ENCODE measurements around the gene LRRC34. TPM values are rescaled to one million over a fixed set of nuclear protein-coding genes. Genes with fewer than 3 reads are reported as not detected.

LRRC34 gene
- total and polyA plus RNA-seq, 4 donors = 0.22 to 2.8 (median 0.85) TPM

DNA sequence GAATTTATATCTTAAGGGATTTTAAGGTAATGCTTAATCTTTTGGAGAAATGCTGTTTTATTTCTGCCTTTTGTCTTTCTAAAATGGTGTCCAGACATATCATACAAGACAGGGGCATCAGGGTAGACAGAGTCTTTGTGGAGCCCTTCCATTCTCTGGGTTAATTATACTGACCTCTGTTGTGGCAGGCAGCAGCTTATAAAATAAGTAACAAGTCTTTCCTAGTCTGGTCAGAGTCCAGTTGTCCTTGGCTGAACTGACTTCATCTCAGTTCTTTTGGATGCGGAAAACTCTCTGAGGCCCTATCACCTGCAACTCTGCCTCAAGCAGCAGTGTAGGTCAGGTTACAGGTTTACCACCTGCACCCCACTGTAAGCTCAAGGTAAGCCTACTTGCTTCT, 20.3 kb downstream of the LRRC34 start:
- Histone ChIP-seq H3K27ac (ENCODE audit: low read depth in 1 of 2, low read length in 2 of 2) (no peak overlapping the region), H3K4me1 (ENCODE audit: control insufficient read depth in 4 of 4, insufficient read depth in 4 of 4, low read length in 3 of 4) (no peaks in the 10 kb centered on the region), H3K36me3 (ENCODE audit: control insufficient read depth in 4 of 4, insufficient read depth in 3 of 4, low read depth in 1 of 4, low read length in 3 of 4) (peaks cover 0 to 11% (median 4%) of the 10 kb centered on the region in 4 donors), H3K4me3 (ENCODE audit: low read depth in 1 of 3, low read length in 3 of 3) (no peak overlapping the region), H3K9ac (ENCODE audit: low read depth in 1 of 2, low read length in 2 of 2) (no peak overlapping the region), H3K27me3 (ENCODE audit: control insufficient read depth in 4 of 4, insufficient read depth in 4 of 4, low read length in 3 of 4) (no peaks in the 10 kb centered on the region), H3K9me3 (ENCODE audit: control insufficient read depth in 4 of 4, low read length in 3 of 4) (no peaks in the 10 kb centered on the region)
- no peak for DNase-seq (ENCODE audit: low spot score)
- WGBS = 99% methylated on average over 1 of the region's 1 CpG
- TF ChIP-seq, protein P1, sequence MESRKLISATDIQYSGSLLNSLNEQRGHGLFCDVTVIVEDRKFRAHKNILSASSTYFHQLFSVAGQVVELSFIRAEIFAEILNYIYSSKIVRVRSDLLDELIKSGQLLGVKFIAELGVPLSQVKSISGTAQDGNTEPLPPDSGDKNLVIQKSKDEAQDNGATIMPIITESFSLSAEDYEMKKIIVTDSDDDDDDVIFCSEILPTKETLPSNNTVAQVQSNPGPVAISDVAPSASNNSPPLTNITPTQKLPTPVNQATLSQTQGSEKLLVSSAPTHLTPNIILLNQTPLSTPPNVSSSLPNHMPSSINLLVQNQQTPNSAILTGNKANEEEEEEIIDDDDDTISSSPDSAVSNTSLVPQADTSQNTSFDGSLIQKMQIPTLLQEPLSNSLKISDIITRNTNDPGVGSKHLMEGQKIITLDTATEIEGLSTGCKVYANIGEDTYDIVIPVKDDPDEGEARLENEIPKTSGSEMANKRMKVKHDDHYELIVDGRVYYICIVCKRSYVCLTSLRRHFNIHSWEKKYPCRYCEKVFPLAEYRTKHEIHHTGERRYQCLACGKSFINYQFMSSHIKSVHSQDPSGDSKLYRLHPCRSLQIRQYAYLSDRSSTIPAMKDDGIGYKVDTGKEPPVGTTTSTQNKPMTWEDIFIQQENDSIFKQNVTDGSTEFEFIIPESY (IDR thresholded peaks at IDR 0.05) = no peak
- TF ChIP-seq GABPA (IDR thresholded peaks at IDR 0.05 in 1 of 2, conservative IDR thresholded peaks at IDR 0.05 in 1 of 2) (no peak), FOXA1 (IDR thresholded peaks at IDR 0.05) (no peak), FOXA2 (IDR thresholded peaks at IDR 0.05) (no peak), JUND (IDR thresholded peaks at IDR 0.05) (no peak), RAD21 (IDR thresholded peaks at IDR 0.05) (no peak), MAX (IDR thresholded peaks at IDR 0.05) (no peak)
- TF ChIP-seq, protein P2, sequence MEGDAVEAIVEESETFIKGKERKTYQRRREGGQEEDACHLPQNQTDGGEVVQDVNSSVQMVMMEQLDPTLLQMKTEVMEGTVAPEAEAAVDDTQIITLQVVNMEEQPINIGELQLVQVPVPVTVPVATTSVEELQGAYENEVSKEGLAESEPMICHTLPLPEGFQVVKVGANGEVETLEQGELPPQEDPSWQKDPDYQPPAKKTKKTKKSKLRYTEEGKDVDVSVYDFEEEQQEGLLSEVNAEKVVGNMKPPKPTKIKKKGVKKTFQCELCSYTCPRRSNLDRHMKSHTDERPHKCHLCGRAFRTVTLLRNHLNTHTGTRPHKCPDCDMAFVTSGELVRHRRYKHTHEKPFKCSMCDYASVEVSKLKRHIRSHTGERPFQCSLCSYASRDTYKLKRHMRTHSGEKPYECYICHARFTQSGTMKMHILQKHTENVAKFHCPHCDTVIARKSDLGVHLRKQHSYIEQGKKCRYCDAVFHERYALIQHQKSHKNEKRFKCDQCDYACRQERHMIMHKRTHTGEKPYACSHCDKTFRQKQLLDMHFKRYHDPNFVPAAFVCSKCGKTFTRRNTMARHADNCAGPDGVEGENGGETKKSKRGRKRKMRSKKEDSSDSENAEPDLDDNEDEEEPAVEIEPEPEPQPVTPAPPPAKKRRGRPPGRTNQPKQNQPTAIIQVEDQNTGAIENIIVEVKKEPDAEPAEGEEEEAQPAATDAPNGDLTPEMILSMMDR (IDR thresholded peaks at IDR 0.05; ENCODE audit: low read depth, low read length, missing input control) = no peak
- TF ChIP-seq, protein P3, sequence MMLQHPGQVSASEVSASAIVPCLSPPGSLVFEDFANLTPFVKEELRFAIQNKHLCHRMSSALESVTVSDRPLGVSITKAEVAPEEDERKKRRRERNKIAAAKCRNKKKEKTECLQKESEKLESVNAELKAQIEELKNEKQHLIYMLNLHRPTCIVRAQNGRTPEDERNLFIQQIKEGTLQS (IDR thresholded peaks at IDR 0.05) = no peak

DNA sequence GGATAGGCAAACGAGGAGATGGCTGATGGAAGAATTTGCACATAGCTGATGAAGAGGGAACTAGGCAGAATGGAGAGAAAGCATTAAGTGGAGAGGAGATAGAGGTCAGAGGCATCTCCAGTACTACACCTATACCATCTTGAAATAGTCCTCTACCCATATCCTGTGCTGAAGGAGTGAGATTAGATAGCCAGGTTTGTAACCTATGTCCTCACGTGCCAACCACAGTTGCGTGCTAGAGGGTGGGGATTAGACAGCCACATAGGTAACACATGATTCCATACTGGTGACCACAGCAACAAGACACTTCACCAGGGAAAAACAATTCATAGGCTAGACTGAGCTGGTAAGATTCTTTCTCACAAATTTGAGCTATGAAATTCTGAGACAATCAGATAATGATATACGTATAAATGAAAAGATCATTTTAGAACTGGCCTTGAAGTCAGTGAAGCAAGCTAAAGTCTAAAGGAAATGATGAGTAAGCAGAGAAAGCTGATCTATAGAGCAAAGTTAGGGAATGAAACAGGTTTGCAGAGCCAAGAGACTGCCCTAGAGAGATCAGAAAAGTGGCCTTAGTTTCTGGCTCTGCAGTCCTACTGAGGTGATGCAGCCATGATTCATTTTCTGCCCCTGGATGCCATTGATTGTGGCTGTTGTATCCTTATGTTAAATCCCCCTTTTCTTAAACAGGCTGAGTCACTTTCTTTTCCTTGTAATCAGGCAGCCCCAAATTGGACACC, 21.8 kb downstream of the LRRC34 start:
- Histone ChIP-seq H3K27me3 (ENCODE audit: control insufficient read depth in 4 of 4, insufficient read depth in 4 of 4, low read length in 3 of 4) (no peaks in the 10 kb centered on the region), H3K9me3 (ENCODE audit: control insufficient read depth in 4 of 4, low read length in 3 of 4) (no peaks in the 10 kb centered on the region), H3K36me3 (ENCODE audit: control insufficient read depth in 4 of 4, insufficient read depth in 3 of 4, low read depth in 1 of 4, low read length in 3 of 4) (peaks cover 0 to 22% (median 13%) of the 10 kb centered on the region in 4 donors), H3K4me3 (ENCODE audit: low read depth in 1 of 3, low read length in 3 of 3) (no peak overlapping the region), H3K9ac (ENCODE audit: low read depth in 1 of 2, low read length in 2 of 2) (no peak overlapping the region), H3K27ac (ENCODE audit: low read depth in 1 of 2, low read length in 2 of 2) (no peak overlapping the region), H3K4me1 (ENCODE audit: control insufficient read depth in 4 of 4, insufficient read depth in 4 of 4, low read length in 3 of 4) (no peaks in the 10 kb centered on the region)
- no peak for DNase-seq (ENCODE audit: low spot score)
- 91% methylated on average over 4 of the region's 4 CpGs for WGBS
- no peak for TF ChIP-seq HNF4A (conservative IDR thresholded peaks at IDR 0.05)
- TF ChIP-seq RXRA (IDR thresholded peaks at IDR 0.05) = no peak
- no peak for TF ChIP-seq NR2F2 (IDR thresholded peaks at IDR 0.05)
- no peak for TF ChIP-seq TAF1 (conservative IDR thresholded peaks at IDR 0.05)
- TF ChIP-seq FOXA2 (IDR thresholded peaks at IDR 0.05) = no peak
- TF ChIP-seq YY1 (IDR thresholded peaks at IDR 0.05) = no peak
- TF ChIP-seq, protein P4, sequence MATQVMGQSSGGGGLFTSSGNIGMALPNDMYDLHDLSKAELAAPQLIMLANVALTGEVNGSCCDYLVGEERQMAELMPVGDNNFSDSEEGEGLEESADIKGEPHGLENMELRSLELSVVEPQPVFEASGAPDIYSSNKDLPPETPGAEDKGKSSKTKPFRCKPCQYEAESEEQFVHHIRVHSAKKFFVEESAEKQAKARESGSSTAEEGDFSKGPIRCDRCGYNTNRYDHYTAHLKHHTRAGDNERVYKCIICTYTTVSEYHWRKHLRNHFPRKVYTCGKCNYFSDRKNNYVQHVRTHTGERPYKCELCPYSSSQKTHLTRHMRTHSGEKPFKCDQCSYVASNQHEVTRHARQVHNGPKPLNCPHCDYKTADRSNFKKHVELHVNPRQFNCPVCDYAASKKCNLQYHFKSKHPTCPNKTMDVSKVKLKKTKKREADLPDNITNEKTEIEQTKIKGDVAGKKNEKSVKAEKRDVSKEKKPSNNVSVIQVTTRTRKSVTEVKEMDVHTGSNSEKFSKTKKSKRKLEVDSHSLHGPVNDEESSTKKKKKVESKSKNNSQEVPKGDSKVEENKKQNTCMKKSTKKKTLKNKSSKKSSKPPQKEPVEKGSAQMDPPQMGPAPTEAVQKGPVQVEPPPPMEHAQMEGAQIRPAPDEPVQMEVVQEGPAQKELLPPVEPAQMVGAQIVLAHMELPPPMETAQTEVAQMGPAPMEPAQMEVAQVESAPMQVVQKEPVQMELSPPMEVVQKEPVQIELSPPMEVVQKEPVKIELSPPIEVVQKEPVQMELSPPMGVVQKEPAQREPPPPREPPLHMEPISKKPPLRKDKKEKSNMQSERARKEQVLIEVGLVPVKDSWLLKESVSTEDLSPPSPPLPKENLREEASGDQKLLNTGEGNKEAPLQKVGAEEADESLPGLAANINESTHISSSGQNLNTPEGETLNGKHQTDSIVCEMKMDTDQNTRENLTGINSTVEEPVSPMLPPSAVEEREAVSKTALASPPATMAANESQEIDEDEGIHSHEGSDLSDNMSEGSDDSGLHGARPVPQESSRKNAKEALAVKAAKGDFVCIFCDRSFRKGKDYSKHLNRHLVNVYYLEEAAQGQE (IDR thresholded peaks at IDR 0.05) = no peak
- TF ChIP-seq JUND (IDR thresholded peaks at IDR 0.05) = no peak
- TF ChIP-seq, protein P2 (IDR thresholded peaks at IDR 0.05; ENCODE audit: low read depth, low read length, missing input control) = no peak
- TF ChIP-seq, protein P3 (IDR thresholded peaks at IDR 0.05) = no peak
- no peak for TF ChIP-seq MAX (IDR thresholded peaks at IDR 0.05)
- no peak for TF ChIP-seq GABPA (IDR thresholded peaks at IDR 0.05 in 1 of 2, conservative IDR thresholded peaks at IDR 0.05 in 1 of 2)
- no peak for TF ChIP-seq SP1 (IDR thresholded peaks at IDR 0.05)
- TF ChIP-seq EGR1 (IDR thresholded peaks at IDR 0.05; ENCODE audit: low read depth in 2 of 2) = no peak

All from liver (tissue), 9 donors.